ENCODE results near the gene TNRC18. TPM values are rescaled to one million over a fixed set of nuclear protein-coding genes. Genes with fewer than 3 reads are reported as not detected.
A peak's percentile ranks its signal among the peaks of the same experiment; 100 is the strongest.
"Not testable (repeated sequence)": the region's sequence is repeated elsewhere in the genome, so short reads cannot be mapped to it uniquely, and the experiment has no call there.

Gene TNRC18
- total and polyA plus RNA-seq, 4 donors: 42.5 to 130 (median 80.2) TPM

DNA sequence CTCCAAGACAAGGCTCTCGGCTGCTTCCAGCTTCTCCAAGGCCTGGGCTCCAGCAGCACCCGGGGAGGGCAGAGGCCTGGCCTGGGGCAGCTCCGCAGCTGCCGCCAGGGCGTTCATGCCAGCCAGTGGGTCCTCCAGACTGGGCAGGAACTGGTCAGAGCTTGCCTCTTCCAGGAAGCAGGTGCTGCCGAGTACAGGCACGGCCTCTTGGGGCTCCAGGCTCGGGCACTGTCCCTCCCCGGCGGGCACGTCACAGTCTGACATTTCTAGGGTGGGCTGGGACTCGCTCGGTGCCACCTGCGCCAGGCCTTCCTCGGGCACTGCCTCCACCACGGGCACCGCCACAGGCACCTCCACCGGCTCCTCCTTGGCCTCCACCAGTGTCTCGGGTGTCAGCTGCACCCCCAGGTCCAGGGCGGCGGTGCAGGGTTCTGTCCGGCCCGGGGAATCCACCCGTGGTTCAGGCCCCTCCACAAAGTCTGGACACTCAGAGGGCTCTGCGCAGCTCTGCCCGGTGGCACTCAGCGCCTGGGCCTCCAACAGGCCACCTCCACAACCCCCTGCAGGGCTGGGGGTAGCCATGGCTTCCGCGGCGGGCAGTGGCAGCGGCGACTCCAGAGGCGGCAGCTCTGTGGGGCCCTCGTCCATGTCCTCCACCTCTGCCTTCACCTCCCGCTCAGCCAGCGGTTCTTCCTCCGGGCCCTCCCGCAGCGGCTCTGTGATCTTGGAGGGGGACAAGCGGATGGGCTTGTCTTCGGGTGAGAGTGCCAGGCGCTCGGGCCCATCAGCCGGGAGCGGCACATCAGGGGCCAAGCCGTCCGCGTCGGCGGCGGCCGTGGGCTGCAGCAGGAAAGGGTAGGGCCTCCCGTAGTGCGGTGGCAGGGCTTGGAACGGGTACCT lies 52.9 kb downstream of the TNRC18 start:
- DNase-seq (ENCODE audit: low read depth in 4 of 6, low spot score in 6 of 6): no peak
- Histone ChIP-seq H3K9me3 (ENCODE audit: control insufficient read depth, insufficient read depth, low read length) (no peaks in the 10 kb centered on the region), H3K4me3 (ENCODE audit: low read depth, low read length) (no peak overlapping the region), H3K27me3 (ENCODE audit: control insufficient read depth, insufficient read depth, low read length) (no peaks in the 10 kb centered on the region), H3K4me1 (ENCODE audit: control insufficient read depth, insufficient read depth, low read length) (peaks cover 8% of the 10 kb centered on the region), H3K36me3 (ENCODE audit: control insufficient read depth, insufficient read depth, low read length) (peaks cover 67% of the 10 kb centered on the region), H3K27ac (ENCODE audit: low read depth, low read length) (no peak overlapping the region)
- 91% methylated on average over 38 of the region's 55 CpGs for WGBS (ENCODE audit: insufficient coverage)

DNA sequence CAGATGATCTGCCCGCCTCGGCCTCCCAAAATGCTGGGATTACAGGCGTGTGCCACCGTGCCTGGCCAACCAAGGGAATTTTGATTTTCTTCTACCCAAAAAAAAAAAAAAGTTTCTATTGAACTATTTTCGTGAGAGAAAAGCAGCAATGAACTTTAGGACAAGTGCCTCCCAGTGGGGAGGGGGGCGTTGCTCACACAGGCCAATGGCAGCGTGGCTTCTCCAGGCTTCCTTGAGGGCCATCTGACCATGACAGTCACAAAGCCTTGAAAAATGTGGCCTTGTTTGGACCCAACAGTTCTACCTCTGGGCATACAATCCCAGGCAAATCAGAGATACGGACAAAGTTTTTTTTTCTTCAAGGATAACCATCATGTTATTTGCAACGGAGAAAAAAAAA lies 56.0 kb downstream of the TNRC18 start:
- 83% methylated on average over 2 of the region's 9 CpGs for WGBS (ENCODE audit: insufficient coverage)
- H3K27ac ChIP-seq (ENCODE audit: low read depth, low read length): no peak overlapping the region
- DNase-seq (ENCODE audit: low read depth in 4 of 6, low spot score in 6 of 6): no peak
- peaks cover 16% of the 10 kb centered on the region for H3K4me1 ChIP-seq (ENCODE audit: control insufficient read depth, insufficient read depth, low read length)
- H3K36me3 ChIP-seq (ENCODE audit: control insufficient read depth, insufficient read depth, low read length): peaks cover 62% of the 10 kb centered on the region
- H3K27me3 ChIP-seq (ENCODE audit: control insufficient read depth, insufficient read depth, low read length): no peaks in the 10 kb centered on the region
- H3K9me3 ChIP-seq (ENCODE audit: control insufficient read depth, insufficient read depth, low read length): no peaks in the 10 kb centered on the region
- H3K4me3 ChIP-seq (ENCODE audit: low read depth, low read length): no peak overlapping the region

- H3K36me3 ChIP-seq (ENCODE audit: control insufficient read depth, insufficient read depth, low read length): peaks cover 62% of the 10 kb centered on the region
- 62% methylated on average over 3 of the region's 12 CpGs for WGBS (ENCODE audit: insufficient coverage)
- not testable (repeated sequence) for H3K27me3 ChIP-seq (ENCODE audit: control insufficient read depth, insufficient read depth, low read length); H3K4me3 ChIP-seq (ENCODE audit: low read depth, low read length); H3K9me3 ChIP-seq (ENCODE audit: control insufficient read depth, insufficient read depth, low read length); H3K27ac ChIP-seq (ENCODE audit: low read depth, low read length)
- peaks cover 16% of the 10 kb centered on the region for H3K4me1 ChIP-seq (ENCODE audit: control insufficient read depth, insufficient read depth, low read length)
- peak; percentile 52 to 96 (median 78) for DNase-seq (ENCODE audit: low read depth in 4 of 6, low spot score in 6 of 6)
Observed at GRCh38 chr7:5365976-5366625, 57.5 kb downstream of the TNRC18 start.

DNA sequence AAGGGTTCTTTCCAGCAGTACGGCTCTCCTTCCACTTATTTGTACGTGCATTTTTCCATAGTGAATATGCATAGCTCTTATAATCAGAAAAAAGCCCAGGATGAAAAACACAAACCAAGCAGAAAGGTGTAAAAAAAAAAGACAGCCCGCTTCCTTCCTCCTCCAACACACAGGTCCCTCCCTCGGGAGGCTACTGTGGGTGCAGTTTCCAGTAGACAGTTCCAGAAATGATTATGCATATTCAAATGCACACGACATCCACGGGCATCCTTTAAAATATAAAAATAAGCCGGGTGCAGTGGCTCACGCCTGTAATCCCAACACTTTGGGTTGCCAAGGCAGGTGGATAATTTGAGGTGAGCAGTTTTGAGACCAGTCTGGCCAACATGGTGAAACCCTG lies 59.9 kb downstream of the TNRC18 start:
- no peak overlapping the region for H3K4me3 ChIP-seq (ENCODE audit: low read depth, low read length)
- H3K4me1 ChIP-seq (ENCODE audit: control insufficient read depth, insufficient read depth, low read length): peaks cover 23% of the 10 kb centered on the region
- no peaks in the 10 kb centered on the region for H3K27me3 ChIP-seq (ENCODE audit: control insufficient read depth, insufficient read depth, low read length)
- no CpG with 5 or more reads among the region's 8 CpGs for WGBS (ENCODE audit: insufficient coverage)
- H3K36me3 ChIP-seq (ENCODE audit: control insufficient read depth, insufficient read depth, low read length): peaks cover 62% of the 10 kb centered on the region
- no peak for DNase-seq (ENCODE audit: low read depth in 4 of 6, low spot score in 6 of 6)
- no peak overlapping the region for H3K27ac ChIP-seq (ENCODE audit: low read depth, low read length)
- H3K9me3 ChIP-seq (ENCODE audit: control insufficient read depth, insufficient read depth, low read length): no peaks in the 10 kb centered on the region

GRCh38 chr7:5362466-5362865 lies 61.2 kb downstream of the TNRC18 start:
- H3K27me3 ChIP-seq (ENCODE audit: control insufficient read depth, insufficient read depth, low read length): no peaks in the 10 kb centered on the region
- no peak for DNase-seq (ENCODE audit: low read depth in 4 of 6, low spot score in 6 of 6)
- H3K4me1 ChIP-seq (ENCODE audit: control insufficient read depth, insufficient read depth, low read length): peaks cover 26% of the 10 kb centered on the region
- H3K27ac ChIP-seq (ENCODE audit: low read depth, low read length): no peak overlapping the region
- H3K36me3 ChIP-seq (ENCODE audit: control insufficient read depth, insufficient read depth, low read length): peaks cover 73% of the 10 kb centered on the region
- H3K9me3 ChIP-seq (ENCODE audit: control insufficient read depth, insufficient read depth, low read length): no peaks in the 10 kb centered on the region
- H3K4me3 ChIP-seq (ENCODE audit: low read depth, low read length): no peak overlapping the region
- WGBS (ENCODE audit: insufficient coverage): 92% methylated on average over 18 of the region's 18 CpGs

- no peak for DNase-seq (ENCODE audit: low read depth in 4 of 6, low spot score in 6 of 6)
- Histone ChIP-seq H3K36me3 (ENCODE audit: control insufficient read depth, insufficient read depth, low read length) (peaks cover 82% of the 10 kb centered on the region), H3K4me1 (ENCODE audit: control insufficient read depth, insufficient read depth, low read length) (peaks cover 26% of the 10 kb centered on the region), H3K9me3 (ENCODE audit: control insufficient read depth, insufficient read depth, low read length) (no peaks in the 10 kb centered on the region), H3K4me3 (ENCODE audit: low read depth, low read length) (no peak overlapping the region), H3K27me3 (ENCODE audit: control insufficient read depth, insufficient read depth, low read length) (no peaks in the 10 kb centered on the region), H3K27ac (ENCODE audit: low read depth, low read length) (no peak overlapping the region)
- WGBS (ENCODE audit: insufficient coverage): 92% methylated on average over 46 of the region's 58 CpGs
Observed at GRCh38 chr7:5361446-5362127, 62.0 kb downstream of the TNRC18 start.

DNA sequence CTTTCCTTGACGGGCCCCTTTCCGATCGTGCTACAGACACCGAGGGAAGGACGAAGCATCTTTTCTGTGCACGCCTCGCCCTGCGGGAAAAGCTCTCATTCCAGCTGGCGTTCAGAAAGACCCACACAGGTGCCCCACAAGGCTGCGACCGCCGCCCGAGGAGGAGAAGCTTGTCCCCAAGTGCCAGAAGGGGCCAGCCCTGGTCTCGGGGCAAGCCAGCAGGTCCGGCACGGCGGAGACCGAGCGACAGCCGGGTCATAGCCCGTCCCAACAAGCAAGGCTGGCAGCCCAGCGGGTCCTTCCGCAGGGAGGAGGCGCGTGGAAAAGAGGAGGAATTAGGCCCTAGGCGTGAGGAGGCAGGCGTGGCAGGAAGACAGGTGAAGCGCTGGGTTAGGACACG lies 62.7 kb downstream of the TNRC18 start:
- no peaks in the 10 kb centered on the region for H3K9me3 ChIP-seq (ENCODE audit: control insufficient read depth, insufficient read depth, low read length)
- DNase-seq (ENCODE audit: low read depth in 4 of 6, low spot score in 6 of 6): no peak
- peaks cover 20% of the 10 kb centered on the region for H3K4me1 ChIP-seq (ENCODE audit: control insufficient read depth, insufficient read depth, low read length)
- H3K36me3 ChIP-seq (ENCODE audit: control insufficient read depth, insufficient read depth, low read length): peaks cover 88% of the 10 kb centered on the region
- 97% methylated on average over 29 of the region's 29 CpGs for WGBS (ENCODE audit: insufficient coverage)
- no peak overlapping the region for H3K4me3 ChIP-seq (ENCODE audit: low read depth, low read length)
- no peaks in the 10 kb centered on the region for H3K27me3 ChIP-seq (ENCODE audit: control insufficient read depth, insufficient read depth, low read length)
- no peak overlapping the region for H3K27ac ChIP-seq (ENCODE audit: low read depth, low read length)

DNA sequence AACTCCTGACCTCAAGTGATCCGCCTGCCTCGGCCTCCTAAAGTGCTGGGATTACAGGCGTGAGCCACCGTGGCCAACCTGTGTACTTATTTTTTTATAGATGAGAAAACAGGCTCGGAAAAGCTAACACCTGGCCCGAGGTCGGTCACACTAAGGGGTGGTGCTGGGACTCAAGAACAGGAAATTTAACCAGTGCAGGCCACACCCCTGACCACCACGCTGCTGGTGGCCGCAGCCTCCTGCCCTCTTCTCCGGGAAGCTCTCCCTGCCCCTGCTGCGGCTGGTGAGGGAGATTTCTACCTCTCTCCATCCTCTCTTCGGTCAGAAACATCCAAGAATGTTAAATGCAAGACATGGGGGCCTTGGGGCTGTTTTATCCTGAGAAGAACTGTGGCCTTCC lies 63.2 kb downstream of the TNRC18 start:
- Histone ChIP-seq H3K4me3 (ENCODE audit: low read depth, low read length) (no peak overlapping the region), H3K36me3 (ENCODE audit: control insufficient read depth, insufficient read depth, low read length) (peaks cover 89% of the 10 kb centered on the region), H3K27me3 (ENCODE audit: control insufficient read depth, insufficient read depth, low read length) (no peaks in the 10 kb centered on the region), H3K9me3 (ENCODE audit: control insufficient read depth, insufficient read depth, low read length) (no peaks in the 10 kb centered on the region), H3K4me1 (ENCODE audit: control insufficient read depth, insufficient read depth, low read length) (peaks cover 15% of the 10 kb centered on the region), H3K27ac (ENCODE audit: low read depth, low read length) (no peak overlapping the region)
- WGBS (ENCODE audit: insufficient coverage): 93% methylated on average over 4 of the region's 12 CpGs
- no peak for DNase-seq (ENCODE audit: low read depth in 4 of 6, low spot score in 6 of 6)

DNA sequence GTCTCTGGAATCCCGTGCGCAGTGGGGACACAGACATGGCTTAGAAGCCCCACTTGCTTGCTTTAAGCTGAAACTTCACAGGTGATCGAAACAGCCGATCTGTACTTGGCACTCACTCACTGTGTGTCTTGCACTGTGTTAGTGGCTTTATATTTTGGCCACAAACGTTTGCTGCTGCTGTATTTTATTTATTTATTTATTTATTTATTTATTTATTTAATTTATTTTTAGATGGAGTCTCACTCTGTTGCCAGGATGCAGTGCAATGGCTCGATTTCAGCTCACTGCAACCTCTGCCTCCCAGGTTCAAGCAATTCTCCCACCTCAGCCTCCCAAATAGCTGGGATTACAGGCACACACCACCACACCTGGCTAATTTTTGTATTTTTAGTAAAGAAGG lies 63.6 kb downstream of the TNRC18 start:
- not testable (repeated sequence) for H3K4me3 ChIP-seq (ENCODE audit: low read depth, low read length); H3K27me3 ChIP-seq (ENCODE audit: control insufficient read depth, insufficient read depth, low read length); DNase-seq (ENCODE audit: low read depth in 4 of 6, low spot score in 6 of 6); H3K27ac ChIP-seq (ENCODE audit: low read depth, low read length); H3K9me3 ChIP-seq (ENCODE audit: control insufficient read depth, insufficient read depth, low read length)
- Histone ChIP-seq H3K4me1 (ENCODE audit: control insufficient read depth, insufficient read depth, low read length) (peaks cover 15% of the 10 kb centered on the region), H3K36me3 (ENCODE audit: control insufficient read depth, insufficient read depth, low read length) (peaks cover 90% of the 10 kb centered on the region)
- 80% methylated on average over 2 of the region's 6 CpGs for WGBS (ENCODE audit: insufficient coverage)
